ENCODE results near the gene HTN3. TPM values are rescaled to one million over a fixed set of nuclear protein-coding genes. Genes with fewer than 3 reads are reported as not detected.

HTN3 gene
- total RNA-seq (2022; extraction: Qiagen RNA extraction; ENCODE audit: low read depth), result not detected in 5 replicates

DNA sequence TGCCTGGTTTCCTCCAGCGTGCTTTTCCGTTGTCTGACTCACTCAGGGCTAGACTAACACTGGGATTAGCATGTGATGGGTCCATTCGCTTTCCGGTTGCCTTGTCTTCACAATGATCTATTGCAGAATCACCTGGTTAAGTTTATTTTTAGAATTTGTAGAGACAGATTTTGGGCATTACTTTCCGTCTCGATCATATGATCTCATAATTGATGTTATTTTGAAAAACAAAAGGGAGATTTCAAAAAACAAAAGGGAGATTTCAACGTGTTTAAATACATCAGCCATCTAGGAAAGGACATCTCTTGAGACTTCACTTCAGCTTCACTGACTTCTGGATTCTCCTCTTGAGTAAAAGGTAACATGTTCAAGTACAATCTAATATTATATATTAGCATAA lies at the start of gene HTN3:
TSS of gene HTN3 (plus strand) at position 301 of the 400 bp plus-strand sequence. CDS start 2,282 bp downstream, outside the sequence.

DNA sequence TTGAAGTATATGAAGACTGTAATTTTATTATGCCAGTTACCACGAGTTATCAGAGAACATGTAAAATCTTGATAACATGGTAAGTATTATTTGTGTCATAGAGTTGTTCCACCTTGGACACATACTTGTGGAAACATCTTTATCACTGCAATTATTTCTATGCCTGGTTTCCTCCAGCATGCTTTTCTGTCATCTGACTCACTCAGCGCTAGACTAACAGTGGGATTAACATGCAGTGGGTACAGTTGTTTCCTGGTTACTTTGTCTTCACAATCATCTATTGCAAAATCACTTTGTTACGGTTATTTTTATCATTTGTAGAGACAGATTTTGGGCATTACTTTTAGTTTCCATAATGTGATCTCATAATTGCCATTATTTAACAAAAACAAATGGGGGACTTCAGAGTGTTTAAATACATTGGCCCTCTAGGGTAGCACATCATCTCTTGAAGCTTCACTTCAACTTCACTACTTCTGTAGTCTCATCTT lies 32.7 kb upstream of the HTN3 start, which contains the start of gene STATH:
TSS of gene STATH (plus strand) at position 441 of the 491 bp plus-strand sequence. CDS start 2,472 bp downstream, outside the sequence.

DNA sequence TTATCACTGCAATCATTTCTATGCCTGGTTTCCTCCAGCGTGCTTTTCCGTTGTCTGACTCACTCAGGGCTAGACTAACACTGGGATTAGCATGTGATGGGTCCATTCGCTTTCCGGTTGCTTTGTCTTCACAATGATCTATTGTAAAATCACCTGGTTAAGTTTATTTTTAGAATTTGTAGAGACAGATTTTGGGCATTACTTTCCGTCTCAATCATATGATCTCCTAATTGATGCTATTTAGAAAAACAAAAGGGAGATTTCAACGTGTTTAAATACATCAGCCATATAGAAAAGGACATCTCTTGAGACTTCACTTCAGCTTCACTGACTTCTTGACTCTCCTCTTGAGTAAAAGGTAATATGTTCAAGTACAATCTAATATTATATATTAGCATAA lies 21.9 kb downstream of the HTN3 start, which contains the start of gene HTN1:
TSS of gene HTN1 (plus strand) at position 301 of the 400 bp plus-strand sequence. CDS start 2,639 bp downstream, outside the sequence.

Other genes starting within 250 kb of the HTN3 start
- gene SULT1E1, start 168.3 kb upstream of the HTN3 start, total RNA-seq (2022; extraction: Qiagen RNA extraction; ENCODE audit: low read depth), result not detected in 5 replicates
- gene CSN1S1, start 97.4 kb upstream of the HTN3 start, total RNA-seq (2022; extraction: Qiagen RNA extraction; ENCODE audit: low read depth), result not detected in 5 replicates
- not detected in 5 replicates for gene CSN2, start 62.7 kb upstream of the HTN3 start, total RNA-seq (2022; extraction: Qiagen RNA extraction; ENCODE audit: low read depth)
- gene STATH, start 32.5 kb upstream of the HTN3 start, total RNA-seq (2022; extraction: Qiagen RNA extraction; ENCODE audit: low read depth), result not detected in 5 replicates
- not detected in 5 replicates for gene HTN1, start 22.0 kb downstream of the HTN3 start, total RNA-seq (2022; extraction: Qiagen RNA extraction; ENCODE audit: low read depth)
- gene PRR27, start 125.8 kb downstream of the HTN3 start, total RNA-seq (2022; extraction: Qiagen RNA extraction; ENCODE audit: low read depth), result not detected in 5 replicates
- gene ODAM, start 167.3 kb downstream of the HTN3 start, total RNA-seq (2022; extraction: Qiagen RNA extraction; ENCODE audit: low read depth), result not detected in 5 replicates
- not detected in 5 replicates for gene FDCSP, start 197.7 kb downstream of the HTN3 start, total RNA-seq (2022; extraction: Qiagen RNA extraction; ENCODE audit: low read depth)
- gene CSN3, start 214.1 kb downstream of the HTN3 start, total RNA-seq (2022; extraction: Qiagen RNA extraction; ENCODE audit: low read depth), result not detected in 5 replicates

Data from A549 treated with DMSO at 1 μM for 4 hours (cell line).